Osteocyte (in vitro differentiated cells): ENCODE data around the gene CACNG4. TPM values are rescaled to one million over a fixed set of nuclear protein-coding genes. Genes with fewer than 3 reads are reported as not detected.

ENCODE experiments used
- DNase-seq: peaks from one replicate; pipeline ENCODE4 v3.0.0; 2021; ENCODE audit warnings: mixed read lengths; ENCODE audit not compliant: unreplicated experiment; ENCODE audit errors: extremely low spot score
- H3K27ac Mint-ChIP-seq: one replicate; pipeline ENCODE4 v1.8.0; 2021; ENCODE audit warnings: mild to moderate bottlenecking, mixed read lengths; ENCODE audit not compliant: unreplicated experiment
- H3K27me3 Mint-ChIP-seq: one replicate; pipeline ENCODE4 v1.8.0; 2021; ENCODE audit warnings: mixed read lengths; ENCODE audit not compliant: unreplicated experiment
- H3K36me3 Mint-ChIP-seq: one replicate; pipeline ENCODE4 v1.8.0; 2021; ENCODE audit warnings: mixed read lengths; ENCODE audit not compliant: unreplicated experiment
- H3K4me1 Mint-ChIP-seq: one replicate; pipeline ENCODE4 v1.8.0; 2021; ENCODE audit warnings: mixed read lengths; ENCODE audit not compliant: unreplicated experiment
- H3K4me3 Mint-ChIP-seq: one replicate; pipeline ENCODE4 v1.8.0; 2021; ENCODE audit warnings: mild to moderate bottlenecking, moderate library complexity, mixed read lengths; ENCODE audit not compliant: unreplicated experiment
- H3K9me3 Mint-ChIP-seq: one replicate; pipeline ENCODE4 v1.8.0; 2021; ENCODE audit warnings: mixed read lengths; ENCODE audit not compliant: unreplicated experiment
- total RNA-seq: library from RNA; stranded (reverse); gene quantifications from 2 replicates; pipeline ENCODE4 v1.2.1, GENCODE V29; 2021
- TF ChIP-seq, protein P1 (sequence below): fragments of 200-600 bp; sonication (generic); IDR thresholded peaks from 2 replicates; pipeline ENCODE4 v1.5.0; 2021; ENCODE audit warnings: antibody characterized with exemption, mild to moderate bottlenecking, moderate library complexity

CACNG4 gene
- total RNA-seq, 1 donor from 2014 or later = 5.6 TPM

DNA sequence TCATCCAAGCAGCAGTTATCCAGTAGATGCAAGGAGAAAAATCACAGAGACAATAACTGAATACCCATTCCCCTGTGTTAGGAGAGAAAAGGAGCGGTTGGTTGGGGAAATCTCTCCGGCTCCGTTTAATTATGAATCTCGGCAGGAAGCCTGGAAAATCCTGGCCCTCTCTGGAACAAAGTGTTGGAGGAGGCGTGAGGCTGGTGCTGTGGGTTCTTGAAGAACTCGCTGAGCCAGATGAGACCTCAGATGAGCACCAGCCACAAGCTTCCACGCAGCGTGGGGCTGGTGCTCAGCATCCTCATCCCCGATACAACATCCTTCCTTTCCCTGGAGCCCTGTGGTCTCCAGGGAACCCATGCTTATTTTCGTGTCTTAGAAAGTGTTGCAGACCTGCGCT, 39.7 kb downstream of the CACNG4 start:
- H3K4me1 Mint-ChIP-seq = no peaks in the 10 kb centered on the region
- H3K27ac Mint-ChIP-seq = no peak overlapping the region
- TF ChIP-seq, protein P1, sequence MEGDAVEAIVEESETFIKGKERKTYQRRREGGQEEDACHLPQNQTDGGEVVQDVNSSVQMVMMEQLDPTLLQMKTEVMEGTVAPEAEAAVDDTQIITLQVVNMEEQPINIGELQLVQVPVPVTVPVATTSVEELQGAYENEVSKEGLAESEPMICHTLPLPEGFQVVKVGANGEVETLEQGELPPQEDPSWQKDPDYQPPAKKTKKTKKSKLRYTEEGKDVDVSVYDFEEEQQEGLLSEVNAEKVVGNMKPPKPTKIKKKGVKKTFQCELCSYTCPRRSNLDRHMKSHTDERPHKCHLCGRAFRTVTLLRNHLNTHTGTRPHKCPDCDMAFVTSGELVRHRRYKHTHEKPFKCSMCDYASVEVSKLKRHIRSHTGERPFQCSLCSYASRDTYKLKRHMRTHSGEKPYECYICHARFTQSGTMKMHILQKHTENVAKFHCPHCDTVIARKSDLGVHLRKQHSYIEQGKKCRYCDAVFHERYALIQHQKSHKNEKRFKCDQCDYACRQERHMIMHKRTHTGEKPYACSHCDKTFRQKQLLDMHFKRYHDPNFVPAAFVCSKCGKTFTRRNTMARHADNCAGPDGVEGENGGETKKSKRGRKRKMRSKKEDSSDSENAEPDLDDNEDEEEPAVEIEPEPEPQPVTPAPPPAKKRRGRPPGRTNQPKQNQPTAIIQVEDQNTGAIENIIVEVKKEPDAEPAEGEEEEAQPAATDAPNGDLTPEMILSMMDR = no peak
- H3K9me3 Mint-ChIP-seq = no peaks in the 10 kb centered on the region
- no peaks in the 10 kb centered on the region for H3K27me3 Mint-ChIP-seq
- no peak overlapping the region for H3K4me3 Mint-ChIP-seq
- no peak for DNase-seq
- no peaks in the 10 kb centered on the region for H3K36me3 Mint-ChIP-seq

DNA sequence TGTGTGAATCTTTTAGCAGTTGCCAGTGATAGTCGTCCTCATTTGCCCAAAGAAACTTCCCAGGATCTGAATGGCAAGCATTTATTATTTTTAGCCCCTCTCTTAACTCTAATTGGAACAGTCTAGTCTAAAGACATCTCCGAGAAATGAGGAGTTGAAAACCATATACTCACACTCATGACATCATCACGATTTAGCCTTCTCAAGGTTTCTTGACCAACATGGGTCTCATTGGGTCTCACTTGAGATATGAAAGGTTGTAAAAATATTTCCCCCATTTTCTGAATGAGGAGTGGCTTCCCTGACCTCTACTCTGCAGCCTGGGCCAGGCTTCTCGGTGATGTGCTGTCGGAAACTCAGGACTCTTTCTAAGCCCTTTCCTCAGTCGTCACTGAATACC, 42.8 kb downstream of the CACNG4 start:
- TF ChIP-seq, protein P1 = no peak
- H3K36me3 Mint-ChIP-seq = no peaks in the 10 kb centered on the region
- H3K27ac Mint-ChIP-seq = no peak overlapping the region
- H3K4me3 Mint-ChIP-seq = no peak overlapping the region
- H3K4me1 Mint-ChIP-seq = no peaks in the 10 kb centered on the region
- no peaks in the 10 kb centered on the region for H3K27me3 Mint-ChIP-seq
- no peak for DNase-seq
- peaks cover 3% of the 10 kb centered on the region for H3K9me3 Mint-ChIP-seq

DNA sequence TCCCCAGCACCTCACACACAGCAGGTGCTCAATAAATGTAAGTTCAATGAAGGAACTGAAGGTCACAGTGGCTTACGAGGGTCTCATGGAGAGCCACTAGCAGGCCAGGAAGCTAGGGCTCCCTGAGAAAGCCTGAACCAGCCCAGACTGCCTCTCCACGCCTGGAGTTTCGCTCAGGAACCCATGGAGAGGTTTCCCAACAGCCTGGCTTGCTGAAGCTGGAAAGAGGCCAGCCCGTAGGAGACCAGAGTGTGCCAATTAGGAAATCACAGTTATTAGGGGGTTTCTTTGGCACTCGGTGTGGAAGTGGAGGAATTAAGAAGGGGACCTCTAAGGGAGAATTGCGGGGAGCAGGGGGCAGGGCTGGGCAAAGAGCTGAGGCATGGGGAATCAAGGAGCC, 43.6 kb downstream of the CACNG4 start:
- no peak for DNase-seq
- no peaks in the 10 kb centered on the region for H3K36me3 Mint-ChIP-seq
- H3K4me3 Mint-ChIP-seq = no peak overlapping the region
- H3K27me3 Mint-ChIP-seq = no peaks in the 10 kb centered on the region
- no peaks in the 10 kb centered on the region for H3K4me1 Mint-ChIP-seq
- H3K27ac Mint-ChIP-seq = no peak overlapping the region
- TF ChIP-seq, protein P1 = no peak
- peaks cover 3% of the 10 kb centered on the region for H3K9me3 Mint-ChIP-seq

DNA sequence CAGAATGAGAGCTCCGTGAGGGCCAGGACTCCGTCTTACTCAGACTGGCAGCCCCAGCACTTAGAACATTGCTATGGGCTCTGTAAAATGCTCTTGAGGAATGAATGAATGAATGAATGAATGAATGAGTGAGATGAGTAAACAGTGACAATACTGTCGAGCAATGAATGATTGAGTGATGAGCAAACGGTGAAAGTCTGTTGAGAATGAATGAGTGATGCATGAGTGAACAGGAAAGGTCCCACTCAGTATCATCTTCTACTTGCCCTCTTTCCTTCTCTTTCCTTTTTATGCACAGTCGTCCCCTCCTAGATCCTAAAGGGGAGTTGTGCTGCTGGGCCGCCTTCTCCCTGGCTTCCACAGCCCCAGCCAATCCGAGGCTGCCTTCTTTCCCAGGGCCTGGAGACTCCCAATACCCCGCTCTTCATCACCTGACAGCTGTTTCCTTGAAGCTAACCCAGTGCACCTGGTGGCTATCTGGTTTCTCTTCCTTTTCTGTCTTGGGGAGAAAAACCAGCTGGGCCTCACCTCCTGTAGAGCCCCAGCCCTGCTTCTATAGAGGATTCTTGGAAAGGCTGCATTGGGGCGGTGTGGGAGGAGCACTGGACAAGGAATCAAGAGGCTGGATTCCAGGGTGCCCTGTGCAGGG, 47.1 kb downstream of the CACNG4 start:
- H3K9me3 Mint-ChIP-seq = peaks cover 3% of the 10 kb centered on the region
- no peaks in the 10 kb centered on the region for H3K36me3 Mint-ChIP-seq
- H3K27me3 Mint-ChIP-seq = no peaks in the 10 kb centered on the region
- no peak overlapping the region for H3K27ac Mint-ChIP-seq
- no peak overlapping the region for H3K4me3 Mint-ChIP-seq
- TF ChIP-seq, protein P1 = no peak
- H3K4me1 Mint-ChIP-seq = no peaks in the 10 kb centered on the region
- no peak for DNase-seq

DNA sequence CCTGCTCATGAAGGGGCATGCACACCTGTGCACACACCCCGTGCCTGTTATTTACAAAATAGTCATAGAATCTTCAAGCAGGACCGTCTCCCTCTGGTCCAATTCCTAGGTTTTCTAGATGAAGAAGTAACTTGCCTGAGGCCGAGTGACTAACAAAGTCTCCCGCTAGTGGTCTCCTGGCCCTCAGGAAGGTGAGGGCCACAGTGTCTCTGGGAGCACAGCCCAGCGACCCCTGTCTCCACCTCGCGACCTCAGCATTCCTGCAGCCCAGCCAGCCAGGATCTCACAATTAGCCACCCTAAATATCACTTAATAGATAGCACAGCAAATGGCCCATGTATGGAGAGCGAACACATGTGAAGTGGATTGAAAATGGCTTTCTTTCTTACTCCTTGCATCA, 49.4 kb downstream of the CACNG4 start:
- TF ChIP-seq, protein P1 = no peak
- no peak overlapping the region for H3K27ac Mint-ChIP-seq
- H3K27me3 Mint-ChIP-seq = no peaks in the 10 kb centered on the region
- H3K9me3 Mint-ChIP-seq = peaks cover 3% of the 10 kb centered on the region
- no peak overlapping the region for H3K4me3 Mint-ChIP-seq
- peaks cover 6% of the 10 kb centered on the region for H3K4me1 Mint-ChIP-seq
- no peak for DNase-seq
- H3K36me3 Mint-ChIP-seq = no peaks in the 10 kb centered on the region
